ENCODE measurements around the gene OR51B2.
"Not testable (repeated sequence)": the region's sequence is repeated elsewhere in the genome, so short reads cannot be mapped to it uniquely, and the experiment has no call there.

Gene OR51B2

GRCh38 chr11:5324197-5324596, at the start of gene OR51B2:
Gene OR51B2 (minus strand): TSS chr11:5324297. CDS start chr11:5324297, 0 bp downstream.
- no peak for DNase-seq

- no peak for DNase-seq
Observed at GRCh38 chr11:5369789-5370188, 45.7 kb upstream of the OR51B2 start.

GRCh38 chr11:5368502-5369043, 44.5 kb upstream of the OR51B2 start:
- DNase-seq: no peak

GRCh38 chr11:5367448-5368074, 43.5 kb upstream of the OR51B2 start:
- no peak for DNase-seq

GRCh38 chr11:5366856-5367255, 42.8 kb upstream of the OR51B2 start:
- no peak for DNase-seq

- DNase-seq: not testable (repeated sequence)
Observed at GRCh38 chr11:5366365-5366764, 42.3 kb upstream of the OR51B2 start.

GRCh38 chr11:5364214-5364613, 40.1 kb upstream of the OR51B2 start:
- DNase-seq: no peak

- no peak for DNase-seq
Observed at GRCh38 chr11:5363679-5364078, 39.6 kb upstream of the OR51B2 start.

GRCh38 chr11:5362017-5362625, 38.0 kb upstream of the OR51B2 start:
- no peak for DNase-seq

GRCh38 chr11:5356031-5356430, 31.9 kb upstream of the OR51B2 start:
- DNase-seq: not testable (repeated sequence)

GRCh38 chr11:5351208-5351607, 27.1 kb upstream of the OR51B2 start, which contains the start of gene OR51B6:
Gene OR51B6 (plus strand): TSS chr11:5351508. CDS start chr11:5351508, 0 bp downstream.
- DNase-seq: no peak

GRCh38 chr11:5349550-5349949, 25.5 kb upstream of the OR51B2 start:
- DNase-seq: no peak

- no peak for DNase-seq
Observed at GRCh38 chr11:5348551-5349194, 24.6 kb upstream of the OR51B2 start.

GRCh38 chr11:5345831-5346230, 21.7 kb upstream of the OR51B2 start:
- no peak for DNase-seq

GRCh38 chr11:5343474-5344335, 19.6 kb upstream of the OR51B2 start, which contains the start of gene OR51B5:
Gene OR51B5 (minus strand): TSS chr11:5343524. CDS start chr11:5343524, 0 bp downstream.
- DNase-seq: no peak

- DNase-seq: no peak
Observed at GRCh38 chr11:5339771-5340322, 15.8 kb upstream of the OR51B2 start.

GRCh38 chr11:5337253-5337652, 13.2 kb upstream of the OR51B2 start:
- not testable (repeated sequence) for DNase-seq

GRCh38 chr11:5336331-5336730, 12.2 kb upstream of the OR51B2 start:
- no peak for DNase-seq

- no peak for DNase-seq
Observed at GRCh38 chr11:5335170-5335569, 11.1 kb upstream of the OR51B2 start.

- no peak for DNase-seq
Observed at GRCh38 chr11:5317292-5317691, 6.8 kb downstream of the OR51B2 start.

- DNase-seq: not testable (repeated sequence)
Observed at GRCh38 chr11:5313326-5314023, 10.6 kb downstream of the OR51B2 start.

- no peak for DNase-seq
Observed at GRCh38 chr11:5310423-5310822, 13.7 kb downstream of the OR51B2 start.
